Endothelial cell of umbilical vein (primary cell): ENCODE measurements around the gene NEO1. TPM values are rescaled to one million over a fixed set of nuclear protein-coding genes. Genes with fewer than 3 reads are reported as not detected.

Source experiments
- BruUV-seq: library from RNA; stranded (reverse); fragments of 400-500 nt; replicated peaks from 2 replicates; lab custom pipeline; 2021; lab: Mats Ljungman, UMichigan
- CTCF ChIA-PET: fragments of 300-600, 350-600 bp; sonication (Branson Sonifier 250); formaldehyde crosslinking; loops from one replicate; lab custom pipeline; 2021; ENCODE audit warnings: antibody characterized with exemption, inconsistent platforms; lab: Charles Lee
- POLR2A ChIA-PET: fragments of 300-600, 350-600 bp; sonication (Branson Sonifier 250); formaldehyde crosslinking; loops from one replicate; lab custom pipeline; 2021; ENCODE audit warnings: antibody characterized with exemption, inconsistent platforms; lab: Charles Lee
- DNase-seq: peaks from one replicate; pipeline ENCODE4 v3.0.0-alpha.2; 2011; ENCODE audit warnings: low read depth, low spot score
- FAIRE-seq: peaks from 2 replicates; lab custom pipeline; 2011; peaks lifted over from hg19 to GRCh38; lab: Jason Lieb, UNC
- H2AFZ ChIP-seq: 2 replicates; pipeline ENCODE4 v1.6.0; 2012; ENCODE audit warnings: low read depth, low read length, control low read depth, inconsistent platforms
- H3K27ac ChIP-seq: 2 replicates; pipeline ENCODE4 v1.5.1; 2011; ENCODE audit warnings: low read depth, mild to moderate bottlenecking, control low read depth, low read length, moderate library complexity; ENCODE audit not compliant: insufficient read depth
- H3K27me3 ChIP-seq, 2 experiments: 2 replicates each; pipeline versions ENCODE4 v1.6.0 to v1.6.1; 2011; ENCODE audit warnings: low read length in 2 of 2, mixed read lengths in 1 of 2; ENCODE audit not compliant: control insufficient read depth in 2 of 2, insufficient read depth in 2 of 2
- H3K36me3 ChIP-seq, 2 experiments: 2 replicates in 1 of 2; 3 replicates in 1 of 2; pipeline ENCODE4 v1.5.1; 2011; ENCODE audit warnings: low read length in 2 of 2, mild to moderate bottlenecking in 1 of 2, moderate library complexity in 1 of 2; ENCODE audit not compliant: control insufficient read depth in 2 of 2, insufficient read depth in 2 of 2; ENCODE audit errors: extremely low read depth in 1 of 2
- H3K4me1 ChIP-seq: 3 replicates; pipeline ENCODE4 v1.5.1; 2011; ENCODE audit warnings: mild to moderate bottlenecking, low read length; ENCODE audit not compliant: control insufficient read depth, insufficient read depth; ENCODE audit errors: extremely low read depth
- H3K4me2 ChIP-seq: 2 replicates; pipeline ENCODE4 v1.6.1; 2011; ENCODE audit warnings: low read length, control low read depth, mixed read lengths; ENCODE audit not compliant: insufficient read depth
- H3K4me3 ChIP-seq, 3 experiments: fragments of 200-600 bp in 1 of 3; sonication (generic), shearing (Covaris generic) in 1 of 3; replicated peaks in 1 of 3; 2 replicates each; pipeline ENCODE4 v1.5.1; 2011 to 2016; ENCODE audit warnings: control low read depth in 3 of 3, low read length in 3 of 3, mild to moderate bottlenecking in 2 of 3, inconsistent platforms in 1 of 3, low read depth in 1 of 3, moderate library complexity in 1 of 3; ENCODE audit not compliant: insufficient read depth in 1 of 3
- H3K79me2 ChIP-seq: 2 replicates; pipeline ENCODE4 v1.6.0; 2012; ENCODE audit warnings: low read length, inconsistent platforms; ENCODE audit not compliant: control insufficient read depth, insufficient read depth
- H3K9ac ChIP-seq: replicated peaks from 2 replicates; pipeline ENCODE3; 2011; ENCODE audit warnings: low read length, control low read depth; ENCODE audit not compliant: insufficient read depth; ENCODE audit errors: extremely low read depth
- H3K9me1 ChIP-seq: replicated peaks from 3 replicates; pipeline ENCODE4 v1.6.0; 2011; ENCODE audit warnings: mild to moderate bottlenecking, low read length; ENCODE audit not compliant: control insufficient read depth, insufficient read depth; ENCODE audit errors: extremely low read depth
- H3K9me3 ChIP-seq: replicated peaks from 2 replicates; pipeline ENCODE4 v1.5.1; 2012; ENCODE audit warnings: low read length, inconsistent platforms; ENCODE audit not compliant: control insufficient read depth, insufficient read depth
- H4K20me1 ChIP-seq: replicated peaks from 2 replicates; pipeline ENCODE3; 2011; ENCODE audit warnings: mild to moderate bottlenecking, low read length; ENCODE audit not compliant: control insufficient read depth, insufficient read depth; ENCODE audit errors: extremely low read depth
- CTCF ChIP-seq, 2 donors: IDR thresholded peaks; 1 replicate in 1 of 2; 2 replicates in 1 of 2; pipeline ENCODE4 v1.5.1; 2011; ENCODE audit warnings: low read length in 2 of 2, mild to moderate bottlenecking in 2 of 2, moderate library complexity in 2 of 2, control low read depth in 1 of 2, inconsistent platforms in 1 of 2, low read depth in 1 of 2; ENCODE audit not compliant: insufficient read depth in 1 of 2; ENCODE audit errors: extremely low read depth in 1 of 2
- EZH2 ChIP-seq: IDR thresholded peaks from 2 replicates; pipeline ENCODE4 v1.6.1; 2012; ENCODE audit warnings: borderline replicate concordance, low read depth, mild to moderate bottlenecking, moderate library complexity, low read length, inconsistent platforms; ENCODE audit not compliant: severe bottlenecking
- FOS ChIP-seq: IDR thresholded peaks from 2 replicates; pipeline ENCODE4 v1.6.1; 2011; ENCODE audit warnings: mild to moderate bottlenecking, low read length, moderate library complexity, borderline replicate concordance; ENCODE audit not compliant: insufficient read depth
- GATA2 ChIP-seq: IDR thresholded peaks from 2 replicates; pipeline ENCODE4 v1.7.0; 2011; ENCODE audit warnings: low read depth, mild to moderate bottlenecking, moderate library complexity, mixed read lengths, low read length; ENCODE audit not compliant: insufficient read length, insufficient read depth
- JUN ChIP-seq: IDR thresholded peaks from 2 replicates; pipeline ENCODE4 v1.6.1; 2011; ENCODE audit warnings: borderline replicate concordance, low read depth; ENCODE audit not compliant: insufficient read length, insufficient read depth
- MAX ChIP-seq: IDR thresholded peaks from 2 replicates; pipeline ENCODE4 v1.6.1; 2011; ENCODE audit not compliant: insufficient read depth, insufficient read length
- MYC ChIP-seq: IDR thresholded peaks from one replicate; pipeline ENCODE4 v1.6.1; 2011; ENCODE audit warnings: mild to moderate bottlenecking, low read depth, low read length
- POLR2A ChIP-seq: IDR thresholded peaks from 2 replicates; pipeline ENCODE4 v1.6.1; 2012; ENCODE audit warnings: low read depth, mild to moderate bottlenecking, control low read depth, low read length
- POLR2AphosphoS5 ChIP-seq: IDR thresholded peaks from 2 replicates; pipeline ENCODE4 v1.6.1; 2012; ENCODE audit warnings: low read depth, mild to moderate bottlenecking, control low read depth, low read length, moderate library complexity; ENCODE audit not compliant: insufficient read depth
- dilution Hi-C: fragments of 300-500 bp; cut with MboI; formaldehyde crosslinking; loops from one replicate; pipeline ENCODE4 v1.15.0; 2019; ENCODE audit warnings: low sequenced_read_pairs; ENCODE audit not compliant: extremely low pct_ligation_motif_present
- intact Hi-C: fragments of 100-400 bp; cut with micrococcal nuclease; formaldehyde crosslinking; loops from one replicate; pipeline ENCODE4 v1.10.0; 2022
- polyA plus RNA-seq, 4 experiments: library from polyadenylated mRNA; depleted of rRNA in 3 of 4; stranded (reverse) in 3 of 4; unstranded in 1 of 4; fragments of >200 nt; gene quantifications; 2 replicates each; pipeline versions ENCODE4 v1.2.1 to v1.2.3, GENCODE V29; 2011 to 2012; ENCODE audit warnings: missing spikeins in 1 of 4
- total RNA-seq: library from RNA; stranded (reverse); gene quantifications from 2 replicates; pipeline ENCODE4 v1.2.3, GENCODE V29; 2021

The NEO1 gene
- total and polyA plus RNA-seq, 2 donors (not counting 3 experiments of a cell fraction or from before 2014, with no cell fraction given) = 0.12 to 0.35 TPM

GRCh38 chr15:73019601-73020146, 32.6 kb upstream of the NEO1 start:
- Histone ChIP-seq H3K9me1 (no peaks in the 10 kb centered on the region), H3K9me3 (no peaks in the 10 kb centered on the region), H3K79me2 (no peaks in the 10 kb centered on the region), H3K4me1 (no peaks in the 10 kb centered on the region), H3K36me3 (no peaks in the 10 kb centered on the region), H3K27me3 (peaks cover 6 to 12% of the 10 kb centered on the region in 2 experiments), H3K9ac (no peak overlapping the region), H4K20me1 (no peaks in the 10 kb centered on the region), H2AFZ (no peak overlapping the region), H3K4me3 (no peak overlapping the region), H3K4me2 (no peak overlapping the region), H3K27ac (no peak overlapping the region)
- intact Hi-C loops (no loop called here), dilution Hi-C loops (no loop called here)
- DNase-seq (no peak), FAIRE-seq (no peak)
- TF ChIP-seq POLR2A (no peak), MAX (no peak)
- POLR2A ChIA-PET = no interaction called here
- no TSS peak for BruUV-seq
- CTCF ChIA-PET = no interaction called here

GRCh38 chr15:73021139-73021621, 31.1 kb upstream of the NEO1 start:
- no peak overlapping the region for H3K4me3 ChIP-seq
- H3K9me3 ChIP-seq = no peaks in the 10 kb centered on the region
- peaks cover 6 to 11% of the 10 kb centered on the region in 2 experiments for H3K27me3 ChIP-seq
- intact Hi-C loops = no loop called here
- POLR2A ChIA-PET = no interaction called here
- CTCF ChIA-PET = interaction anchor here (0.5 to 1.0 kb wide), 2 partner anchors 12 to 25 kb away, joined by 3 read pairs; no protein-coding TSS in a partner anchor
- H3K9ac ChIP-seq = no peak overlapping the region
- no peak for DNase-seq
- no TSS peak for BruUV-seq
- H3K4me2 ChIP-seq = no peak overlapping the region
- no peak for FAIRE-seq
- no peaks in the 10 kb centered on the region for H4K20me1 ChIP-seq
- H3K27ac ChIP-seq = no peak overlapping the region
- no peaks in the 10 kb centered on the region for H3K79me2 ChIP-seq
- TF ChIP-seq FOS (no peak), MYC (no peak), POLR2AphosphoS5 (no peak), MAX (no peak), CTCF (IDR thresholded peaks at IDR 0.05; ENCODE audit: extremely low read depth in 1 of 2, insufficient read depth in 1 of 2, low read depth in 1 of 2, low read length in 2 of 2) (no peak), POLR2A (no peak), JUN (no peak), EZH2 (no peak), GATA2 (no peak)
- no peaks in the 10 kb centered on the region for H3K4me1 ChIP-seq
- no peak overlapping the region for H2AFZ ChIP-seq
- no peaks in the 10 kb centered on the region for H3K36me3 ChIP-seq
- dilution Hi-C loops = no loop called here
- H3K9me1 ChIP-seq = no peaks in the 10 kb centered on the region
